MM.1S (cell line): Measurements from ENCODE around the gene CCNT2.

Experiments
- DNase-seq: peaks from one replicate; pipeline ENCODE4 v3.0.0-alpha.2; 2015
- H2AFZ ChIP-seq: fragments of 300-600 bp; sonication (generic); 2 replicates; pipeline ENCODE4 v1.6.0; 2016; ENCODE audit warnings: antibody characterized with exemption, low read length
- H3F3A ChIP-seq: fragments of 300-600 bp; sonication (generic); 2 replicates; pipeline ENCODE4 v1.6.1; 2016; ENCODE audit warnings: mild to moderate bottlenecking, antibody characterized with exemption, low read length, moderate library complexity, mixed read lengths; ENCODE audit not compliant: insufficient read depth
- H3K27ac ChIP-seq: fragments of 300-600 bp; sonication (generic); 2 replicates; pipeline ENCODE4 v1.5.1; 2016; ENCODE audit warnings: mild to moderate bottlenecking, low read length
- H3K27me3 ChIP-seq: fragments of 300-600 bp; sonication (generic); replicated peaks from 2 replicates; pipeline ENCODE4 v1.6.0; 2016; ENCODE audit warnings: low read length; ENCODE audit not compliant: insufficient read depth
- H3K36me3 ChIP-seq: fragments of 300-600 bp; sonication (generic); replicated peaks from 2 replicates; pipeline ENCODE4 v1.6.1; 2016; ENCODE audit warnings: mild to moderate bottlenecking, low read length, mixed read lengths; ENCODE audit not compliant: insufficient read depth
- H3K4me1 ChIP-seq: fragments of 300-600 bp; sonication (generic); 2 replicates; pipeline ENCODE4 v1.6.1; 2016; ENCODE audit warnings: low read length, mixed read lengths
- H3K4me2 ChIP-seq: fragments of 300-600 bp; sonication (generic); 2 replicates; pipeline ENCODE4 v1.6.0; 2016; ENCODE audit warnings: low read depth, low read length
- H3K4me3 ChIP-seq: fragments of 300-600 bp; sonication (generic); 2 replicates; pipeline ENCODE4 v1.5.1; 2016; ENCODE audit warnings: low read length, mixed read lengths
- H3K79me2 ChIP-seq: fragments of 300-600 bp; sonication (generic); 2 replicates; pipeline ENCODE4 v1.6.1; 2016; ENCODE audit warnings: mixed run types, low read length, mixed read lengths
- H3K9ac ChIP-seq: fragments of 300-600 bp; sonication (generic); 2 replicates; pipeline ENCODE4 v1.6.1; 2016; ENCODE audit warnings: low read length, mixed read lengths
- H3K9me2 ChIP-seq: fragments of 300-600 bp; sonication (generic); replicated peaks from 2 replicates; pipeline ENCODE4 v1.6.1; 2016; ENCODE audit warnings: mild to moderate bottlenecking, low read length, mixed read lengths; ENCODE audit not compliant: insufficient read depth
- H3K9me3 ChIP-seq: fragments of 300-600 bp; sonication (generic); replicated peaks from 2 replicates; pipeline ENCODE4 v1.6.1; 2016; ENCODE audit warnings: mild to moderate bottlenecking, low read length, mixed read lengths; ENCODE audit not compliant: insufficient read depth
- H4K20me1 ChIP-seq: fragments of 300-600 bp; sonication (generic); 2 replicates; pipeline ENCODE4 v1.6.1; 2016; ENCODE audit warnings: mild to moderate bottlenecking, low read length, moderate library complexity, mixed read lengths; ENCODE audit not compliant: insufficient read depth
- EZH2 ChIP-seq: fragments of 300-600 bp; sonication (generic); optimal IDR thresholded peaks from 2 replicates; pipeline ENCODE3; 2017; ENCODE audit warnings: low read depth, mild to moderate bottlenecking, antibody characterized with exemption, low read length, mixed read lengths
- EZH2phosphoT487 ChIP-seq: fragments of 300-600 bp; sonication (generic); IDR thresholded peaks from 2 replicates; pipeline ENCODE4 v1.6.1; 2018; ENCODE audit warnings: antibody characterized with exemption, low read length
- TF ChIP-seq, protein P1 (sequence below): fragments of 300-600 bp; sonication (generic); IDR thresholded peaks from 2 replicates; pipeline ENCODE4 v1.5.1; 2016; ENCODE audit warnings: antibody characterized with exemption, low read length, mixed read lengths

Gene CCNT2

DNA sequence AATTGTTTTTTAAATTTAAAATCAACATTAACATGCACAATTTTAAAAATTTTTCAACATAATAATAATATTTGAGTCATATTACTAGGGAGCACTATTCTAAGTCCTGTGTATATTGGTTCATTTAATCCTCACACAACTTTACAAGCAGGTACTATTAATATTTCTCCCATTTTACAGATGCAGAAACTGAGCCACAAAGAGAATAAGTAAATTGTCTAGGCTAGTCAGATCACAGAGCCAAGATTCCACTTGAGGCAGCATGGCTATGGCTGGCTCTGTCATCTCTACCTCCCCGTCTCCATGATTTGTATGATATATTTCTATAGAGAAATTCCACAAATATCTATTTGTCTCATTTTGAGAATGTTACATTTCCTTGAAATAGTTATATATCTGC lies 15.1 kb downstream of the CCNT2 start:
- H3F3A ChIP-seq, result no peaks in the 10 kb centered on the region
- H3K4me2 ChIP-seq, result no peak overlapping the region
- H3K27ac ChIP-seq, result no peak overlapping the region

DNA sequence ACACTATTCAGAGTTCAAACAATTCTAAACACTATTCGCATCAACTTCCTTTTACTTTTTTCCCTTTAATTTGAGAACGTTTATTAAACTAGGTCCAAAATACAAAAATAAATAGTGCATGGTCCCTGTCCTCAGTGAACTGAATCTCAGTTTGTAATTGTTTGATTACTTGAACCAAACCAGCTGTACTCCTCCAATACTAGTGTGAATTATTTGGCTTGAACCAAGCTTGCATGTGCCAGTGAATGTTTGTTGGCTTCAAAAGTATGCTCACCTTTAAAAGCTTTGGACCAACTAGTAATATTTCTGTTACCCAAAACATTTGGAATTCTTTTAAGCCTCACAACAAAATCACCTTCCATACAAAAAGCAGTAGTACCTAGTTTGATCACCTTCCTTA lies 15.5 kb downstream of the CCNT2 start:
- no peaks in the 10 kb centered on the region for H3F3A ChIP-seq
- H3K4me1 ChIP-seq, result peaks cover 4% of the 10 kb centered on the region; the same call in 1 of the 2 replicates
- peaks cover 6% of the 10 kb centered on the region for H3K36me3 ChIP-seq
- peaks cover 100% of the 10 kb centered on the region for H3K79me2 ChIP-seq
- peaks cover 62% of the 10 kb centered on the region for H4K20me1 ChIP-seq
- no peak overlapping the region for H3K27ac ChIP-seq
- H3K4me3 ChIP-seq, result no peak overlapping the region
- H3K4me2 ChIP-seq, result no peak overlapping the region
- H3K9me3 ChIP-seq, result no peaks in the 10 kb centered on the region
- H3K9me2 ChIP-seq, result no peaks in the 10 kb centered on the region
- DNase-seq, result no peak
- no peak for TF ChIP-seq EZH2phosphoT487
- no peak for TF ChIP-seq EZH2
- TF ChIP-seq, protein P1, sequence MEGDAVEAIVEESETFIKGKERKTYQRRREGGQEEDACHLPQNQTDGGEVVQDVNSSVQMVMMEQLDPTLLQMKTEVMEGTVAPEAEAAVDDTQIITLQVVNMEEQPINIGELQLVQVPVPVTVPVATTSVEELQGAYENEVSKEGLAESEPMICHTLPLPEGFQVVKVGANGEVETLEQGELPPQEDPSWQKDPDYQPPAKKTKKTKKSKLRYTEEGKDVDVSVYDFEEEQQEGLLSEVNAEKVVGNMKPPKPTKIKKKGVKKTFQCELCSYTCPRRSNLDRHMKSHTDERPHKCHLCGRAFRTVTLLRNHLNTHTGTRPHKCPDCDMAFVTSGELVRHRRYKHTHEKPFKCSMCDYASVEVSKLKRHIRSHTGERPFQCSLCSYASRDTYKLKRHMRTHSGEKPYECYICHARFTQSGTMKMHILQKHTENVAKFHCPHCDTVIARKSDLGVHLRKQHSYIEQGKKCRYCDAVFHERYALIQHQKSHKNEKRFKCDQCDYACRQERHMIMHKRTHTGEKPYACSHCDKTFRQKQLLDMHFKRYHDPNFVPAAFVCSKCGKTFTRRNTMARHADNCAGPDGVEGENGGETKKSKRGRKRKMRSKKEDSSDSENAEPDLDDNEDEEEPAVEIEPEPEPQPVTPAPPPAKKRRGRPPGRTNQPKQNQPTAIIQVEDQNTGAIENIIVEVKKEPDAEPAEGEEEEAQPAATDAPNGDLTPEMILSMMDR, result no peak
- no peak overlapping the region for H2AFZ ChIP-seq
- no peak overlapping the region for H3K9ac ChIP-seq
- no peaks in the 10 kb centered on the region for H3K27me3 ChIP-seq

More for the DNA sequence above, 15.1 kb downstream of the CCNT2 start:
- Histone ChIP-seq H3K9me3 (no peaks in the 10 kb centered on the region), H3K9me2 (no peaks in the 10 kb centered on the region), H3K4me1 (peaks cover 4% of the 10 kb centered on the region; the same call in 1 of the 2 replicates), H3K36me3 (peaks cover 3% of the 10 kb centered on the region), H3K27me3 (no peaks in the 10 kb centered on the region), H3K9ac (no peak overlapping the region), H2AFZ (no peak overlapping the region), H3K79me2 (peaks cover 100% of the 10 kb centered on the region), H4K20me1 (peaks cover 65% of the 10 kb centered on the region), H3K4me3 (no peak overlapping the region)
- TF ChIP-seq EZH2 (no peak), EZH2phosphoT487 (no peak)
- no peak for DNase-seq

DNA sequence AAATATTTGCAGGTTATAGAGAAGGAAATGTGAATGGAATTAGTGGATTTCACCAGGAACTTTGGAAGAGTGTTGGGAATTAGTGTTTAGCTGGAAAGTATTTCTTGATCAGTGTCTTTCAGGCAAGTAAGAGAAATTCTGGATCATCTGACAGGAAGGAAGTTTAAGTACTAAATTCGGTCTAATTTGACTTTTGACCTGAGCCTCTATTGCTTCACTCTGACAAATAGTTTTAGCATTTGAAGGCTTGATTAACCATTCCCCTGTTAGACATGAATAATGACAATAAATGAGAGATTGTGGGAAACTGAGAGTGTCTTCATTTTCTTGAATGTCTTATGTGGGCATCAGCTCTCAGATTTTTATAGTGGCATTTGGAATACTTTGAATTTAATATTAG lies 16.0 kb downstream of the CCNT2 start:
- H3K9me2 ChIP-seq, result no peaks in the 10 kb centered on the region
- no peak overlapping the region for H3K27ac ChIP-seq
- DNase-seq, result no peak
- peaks cover 6% of the 10 kb centered on the region for H3K36me3 ChIP-seq
- H3K4me2 ChIP-seq, result no peak overlapping the region
- H3K9ac ChIP-seq, result no peak overlapping the region
- H2AFZ ChIP-seq, result no peak overlapping the region
- H4K20me1 ChIP-seq, result peaks cover 61% of the 10 kb centered on the region
- H3K4me1 ChIP-seq, result peaks cover 4% of the 10 kb centered on the region; the same call in 1 of the 2 replicates
- H3K4me3 ChIP-seq, result no peak overlapping the region
- H3K9me3 ChIP-seq, result no peaks in the 10 kb centered on the region
- H3F3A ChIP-seq, result no peaks in the 10 kb centered on the region
- H3K27me3 ChIP-seq, result no peaks in the 10 kb centered on the region
- TF ChIP-seq, protein P1, result no peak
- TF ChIP-seq EZH2phosphoT487, result no peak
- TF ChIP-seq EZH2, result no peak
- H3K79me2 ChIP-seq, result peaks cover 98% of the 10 kb centered on the region

DNA sequence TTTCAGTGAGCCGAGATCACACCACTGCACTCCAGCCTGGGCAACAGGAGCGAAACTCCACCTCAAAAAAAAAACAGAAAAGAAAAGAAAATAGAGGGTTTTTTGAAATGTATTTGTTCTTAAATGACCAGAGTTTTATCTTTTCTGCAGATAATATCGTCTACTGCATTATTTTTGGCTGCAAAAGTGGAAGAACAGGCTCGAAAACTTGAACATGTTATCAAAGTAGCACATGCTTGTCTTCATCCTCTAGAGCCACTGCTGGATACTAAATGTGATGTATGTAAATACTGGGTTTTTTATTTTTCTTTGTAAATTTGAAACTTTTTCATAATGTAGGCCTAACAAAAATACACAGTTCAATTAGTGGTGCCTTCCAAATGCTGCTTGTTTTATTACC lies 18.1 kb downstream of the CCNT2 start:
- H3F3A ChIP-seq, result no peaks in the 10 kb centered on the region
- no peaks in the 10 kb centered on the region for H3K9me2 ChIP-seq
- H4K20me1 ChIP-seq, result peaks cover 44% of the 10 kb centered on the region
- peaks cover 93% of the 10 kb centered on the region for H3K79me2 ChIP-seq
- no peaks in the 10 kb centered on the region for H3K27me3 ChIP-seq
- TF ChIP-seq, protein P1, result no peak
- TF ChIP-seq EZH2phosphoT487, result no peak
- no peak for TF ChIP-seq EZH2
- H3K9ac ChIP-seq, result no peak overlapping the region
- no peak overlapping the region for H3K4me3 ChIP-seq
- H3K4me1 ChIP-seq, result peaks cover 4% of the 10 kb centered on the region; the same call in 1 of the 2 replicates
- no peak overlapping the region for H3K4me2 ChIP-seq
- no peak for DNase-seq
- H3K9me3 ChIP-seq, result no peaks in the 10 kb centered on the region
- H3K27ac ChIP-seq, result no peak overlapping the region
- H2AFZ ChIP-seq, result no peak overlapping the region
- peaks cover 14% of the 10 kb centered on the region for H3K36me3 ChIP-seq
